HepG2 (cell line): ENCODE results near the gene LDLR. TPM values are rescaled to one million over a fixed set of nuclear protein-coding genes. Genes with fewer than 3 reads are reported as not detected.

Experiments used
- CBX1 ChIP-seq: IDR thresholded peaks from one replicate; pipeline ENCODE4 v1.6.1; 2016; ENCODE audit warnings: antibody characterized with exemption, low read depth
- GZF1 ChIP-seq: sonication (generic); formaldehyde crosslinking; IDR thresholded peaks from 2 replicates; pipeline ENCODE4 v1.5.1; 2020; ENCODE audit warnings: mild to moderate bottlenecking, missing genetic modification reagents
- IRX3 ChIP-seq: sonication (generic); formaldehyde crosslinking; IDR thresholded peaks from 2 replicates; pipeline ENCODE4 v1.8.1; 2023; ENCODE audit warnings: mild to moderate bottlenecking, low read depth, missing genetic modification reagents, borderline replicate concordance
- KLF6 ChIP-seq: IDR thresholded peaks from 2 replicates; pipeline ENCODE4 v1.8.0; 2016; ENCODE audit warnings: missing biosample characterization, missing genetic modification reagents
- MAFG ChIP-seq: sonication (generic); formaldehyde crosslinking; IDR thresholded peaks from 2 replicates; pipeline ENCODE4 v1.5.1; 2020; ENCODE audit warnings: mild to moderate bottlenecking, missing genetic modification reagents
- MXD4 ChIP-seq: IDR thresholded peaks from 2 replicates; pipeline ENCODE4 v1.6.1; 2016; ENCODE audit warnings: mild to moderate bottlenecking, missing biosample characterization, missing genetic modification reagents
- POLR2AphosphoS2 ChIP-seq: IDR thresholded peaks from 2 replicates; pipeline ENCODE4 v1.6.1; 2011; ENCODE audit warnings: low read depth, low read length, improper control_type of control experiment
- RBM22 ChIP-seq: fragments of 200-400 bp; formaldehyde crosslinking; optimal IDR thresholded peaks from 2 replicates; pipeline ENCODE3; 2017; ENCODE audit warnings: mild to moderate bottlenecking, low read length, moderate library complexity
- RORA ChIP-seq: sonication (generic); formaldehyde crosslinking; IDR thresholded peaks from 2 replicates; pipeline ENCODE4 v1.5.0; 2020; ENCODE audit warnings: mild to moderate bottlenecking, missing genetic modification reagents, moderate library complexity
- STAG1 ChIP-seq: sonication (generic); formaldehyde crosslinking; IDR thresholded peaks from 2 replicates; pipeline ENCODE4 v1.4.0; 2020; ENCODE audit warnings: missing genetic modification reagents
- ZBTB49 ChIP-seq: sonication (generic); formaldehyde crosslinking; IDR thresholded peaks from 2 replicates; pipeline ENCODE4 v1.4.0; 2020; ENCODE audit warnings: missing genetic modification reagents, borderline replicate concordance
- ZHX2 ChIP-seq, 2 experiments: sonication (generic) in 1 of 2; formaldehyde crosslinking in 1 of 2; IDR thresholded peaks; 2 replicates each; pipeline versions ENCODE4 v1.6.1 to v1.9.0; 2014 to 2022; ENCODE audit warnings: antibody characterized with exemption in 1 of 2, borderline replicate concordance in 1 of 2, inconsistent platforms in 1 of 2, low read depth in 1 of 2, missing genetic modification reagents in 1 of 2
- ZNF282 ChIP-seq: fragments of 450-650 bp; IDR thresholded peaks from 2 replicates; pipeline ENCODE4 v1.6.1; 2018; ENCODE audit not compliant: partially characterized antibody
- ZNF350 ChIP-seq: sonication (generic); formaldehyde crosslinking; IDR thresholded peaks from 2 replicates; pipeline ENCODE4 v1.4.0; 2020; ENCODE audit warnings: mild to moderate bottlenecking, low read depth, missing genetic modification reagents, borderline replicate concordance
- ZNF383 ChIP-seq: sonication (generic); formaldehyde crosslinking; IDR thresholded peaks from 2 replicates; pipeline ENCODE4 v1.4.0; 2020; ENCODE audit warnings: missing genetic modification reagents, mild to moderate bottlenecking, borderline replicate concordance
- ZNF878 ChIP-seq: sonication (generic); formaldehyde crosslinking; IDR thresholded peaks from 2 replicates; pipeline ENCODE4 v1.8.1; 2023; ENCODE audit warnings: mild to moderate bottlenecking, missing genetic modification reagents, moderate library complexity
- ZNF891 ChIP-seq: sonication (generic); formaldehyde crosslinking; IDR thresholded peaks from 2 replicates; pipeline ENCODE4 v1.5.0; 2020; ENCODE audit warnings: mild to moderate bottlenecking, missing genetic modification reagents
- polyA plus RNA-seq, 8 experiments: library from polyadenylated mRNA; depleted of rRNA in 3 of 8; stranded (reverse) in 7 of 8; unstranded in 1 of 8; fragments of >200 nt; fragmentation: Illumina TruSeq in 4 of 8; extraction: Trizol in 4 of 8; gene quantifications; 2 replicates each; pipeline versions ENCODE4 v1.2.1 to v1.2.3, GENCODE V29; 2011 to 2016; ENCODE audit warnings: low read depth in 4 of 8, missing spikeins in 1 of 8, mixed read lengths in 1 of 8; ENCODE audit not compliant: insufficient read depth in 1 of 8
- total RNA-seq, 5 experiments: library from RNA; depleted of rRNA; stranded (reverse); fragments of >200 nt; fragmentation: Illumina TruSeq; extraction: Trizol; gene quantifications; 2 replicates each; pipeline ENCODE4 v1.2.3, GENCODE V29; 2016; ENCODE audit warnings: low read depth in 1 of 5
- TF ChIP-seq, protein P1 (sequence below): sonication (generic); formaldehyde crosslinking; IDR thresholded peaks from 2 replicates; pipeline ENCODE4 v1.5.1; 2020; ENCODE audit warnings: missing genetic modification reagents, mild to moderate bottlenecking, borderline replicate concordance

LDLR gene
- total and polyA plus RNA-seq, 2 of the 13 experiments (the other 11 are each of a cell fraction or from before 2014, with no cell fraction given): 51.6 to 92.5 TPM

DNA sequence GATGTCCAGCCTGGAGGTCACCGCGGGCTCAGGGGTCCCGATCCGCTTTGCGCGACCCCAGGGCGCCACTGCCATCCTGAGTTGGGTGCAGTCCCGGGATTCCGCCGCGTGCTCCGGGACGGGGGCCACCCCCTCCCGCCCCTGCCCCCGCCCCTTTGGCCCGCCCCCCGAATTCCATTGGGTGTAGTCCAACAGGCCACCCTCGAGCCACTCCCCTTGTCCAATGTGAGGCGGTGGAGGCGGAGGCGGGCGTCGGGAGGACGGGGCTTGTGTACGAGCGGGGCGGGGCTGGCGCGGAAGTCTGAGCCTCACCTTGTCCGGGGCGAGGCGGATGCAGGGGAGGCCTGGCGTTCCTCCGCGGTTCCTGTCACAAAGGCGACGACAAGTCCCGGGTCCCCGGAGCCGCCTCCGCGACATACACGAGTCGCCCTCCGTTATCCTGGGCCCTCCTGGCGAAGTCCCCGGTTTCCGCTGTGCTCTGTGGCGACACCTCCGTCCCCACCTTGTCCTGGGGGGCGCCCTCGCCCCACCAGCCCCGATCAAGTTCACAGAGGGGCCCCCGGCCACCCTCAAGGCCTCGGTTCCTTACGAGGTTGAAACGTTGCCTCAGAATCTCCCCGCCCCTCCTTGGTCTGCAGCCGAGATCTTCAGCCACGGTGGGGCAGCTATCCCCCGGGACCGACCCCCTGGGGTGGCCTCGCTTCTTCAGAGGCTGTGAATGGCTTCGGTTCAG lies 1.2 kb downstream of the LDLR start (continued):
- TF ChIP-seq ZHX2 (IDR thresholded peaks at IDR 0.05; ENCODE audit: low read depth) (no peak), ZHX2 (CRISPR knock-in tag; IDR thresholded peaks at IDR 0.05; ENCODE audit: borderline replicate concordance) (no peak), KLF6 (0 out of 2 replicates have a peak, but pooled peaks have one; percentile 21), STAG1 (no peak), RORA (no peak), IRX3 (CRISPR knock-in tag) (no peak), MXD4 (CRISPR knock-in tag) (peak; percentile 33; the same call in 1 of the 2 replicates), ZNF891 (CRISPR knock-in tag) (peak; percentile 62; the same call in 1 of the 2 replicates), GZF1 (CRISPR knock-in tag) (no peak), ZNF383 (CRISPR knock-in tag) (no peak), POLR2AphosphoS2 (peak; percentile 66), MAFG (no peak), RBM22 (no peak), ZNF350 (CRISPR knock-in tag) (no peak), ZNF878 (CRISPR knock-in tag) (no peak), CBX1 (no peak), ZNF282 (no peak), ZBTB49 (CRISPR knock-in tag) (no peak)
- TF ChIP-seq, protein P1, sequence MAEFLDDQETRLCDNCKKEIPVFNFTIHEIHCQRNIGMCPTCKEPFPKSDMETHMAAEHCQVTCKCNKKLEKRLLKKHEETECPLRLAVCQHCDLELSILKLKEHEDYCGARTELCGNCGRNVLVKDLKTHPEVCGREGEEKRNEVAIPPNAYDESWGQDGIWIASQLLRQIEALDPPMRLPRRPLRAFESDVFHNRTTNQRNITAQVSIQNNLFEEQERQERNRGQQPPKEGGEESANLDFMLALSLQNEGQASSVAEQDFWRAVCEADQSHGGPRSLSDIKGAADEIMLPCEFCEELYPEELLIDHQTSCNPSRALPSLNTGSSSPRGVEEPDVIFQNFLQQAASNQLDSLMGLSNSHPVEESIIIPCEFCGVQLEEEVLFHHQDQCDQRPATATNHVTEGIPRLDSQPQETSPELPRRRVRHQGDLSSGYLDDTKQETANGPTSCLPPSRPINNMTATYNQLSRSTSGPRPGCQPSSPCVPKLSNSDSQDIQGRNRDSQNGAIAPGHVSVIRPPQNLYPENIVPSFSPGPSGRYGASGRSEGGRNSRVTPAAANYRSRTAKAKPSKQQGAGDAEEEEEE (CRISPR knock-in tag): no peak
